Measurements from ENCODE around the gene RAB12.

RAB12 gene

GRCh38 chr18:8661754-8662559, 52.7 kb downstream of the RAB12 start:
- peak; percentile 58 for DNase-seq
- H3K27me3 ChIP-seq (ENCODE audit: insufficient read depth, low read depth, severe bottlenecking): no peaks in the 10 kb centered on the region
- no peak overlapping the region for H3K4me3 ChIP-seq (ENCODE audit: low read depth, low read length)

GRCh38 chr18:8662560-8663255, 53.5 kb downstream of the RAB12 start:
- Histone ChIP-seq H3K27me3 (ENCODE audit: insufficient read depth, low read depth, severe bottlenecking) (no peaks in the 10 kb centered on the region), H3K4me3 (ENCODE audit: low read depth, low read length) (no peak overlapping the region), H3K9me3 (ENCODE audit: severe bottlenecking) (no peaks in the 10 kb centered on the region), H3K27ac (no peak overlapping the region), H3K36me3 (no peaks in the 10 kb centered on the region)
- no peak for TF ChIP-seq CTCF (IDR thresholded peaks at IDR 0.05; ENCODE audit: low read depth, low read length)
- peak; percentile 39 for DNase-seq

More at GRCh38 chr18:8661754-8662559, 52.7 kb downstream of the RAB12 start:
- no peak for TF ChIP-seq CTCF (IDR thresholded peaks at IDR 0.05; ENCODE audit: low read depth, low read length)
- H3K27ac ChIP-seq: no peak overlapping the region
- H3K9me3 ChIP-seq (ENCODE audit: severe bottlenecking): no peaks in the 10 kb centered on the region
- H3K36me3 ChIP-seq: no peaks in the 10 kb centered on the region

GRCh38 chr18:8667846-8668245, 58.6 kb downstream of the RAB12 start:
- no peak for TF ChIP-seq CTCF (IDR thresholded peaks at IDR 0.05; ENCODE audit: low read depth, low read length)

GRCh38 chr18:8668381-8668780, 59.1 kb downstream of the RAB12 start:
- H3K9me3 ChIP-seq (ENCODE audit: severe bottlenecking): no peaks in the 10 kb centered on the region
- no peaks in the 10 kb centered on the region for H3K36me3 ChIP-seq
- TF ChIP-seq CTCF (IDR thresholded peaks at IDR 0.05; ENCODE audit: low read depth, low read length): no peak
- no peaks in the 10 kb centered on the region for H3K27me3 ChIP-seq (ENCODE audit: insufficient read depth, low read depth, severe bottlenecking)
- H3K27ac ChIP-seq: no peak overlapping the region
- H3K4me3 ChIP-seq (ENCODE audit: low read depth, low read length): no peak overlapping the region
- no peak for DNase-seq

More at GRCh38 chr18:8667846-8668245, 58.6 kb downstream of the RAB12 start:
- Histone ChIP-seq H3K9me3 (ENCODE audit: severe bottlenecking) (no peaks in the 10 kb centered on the region), H3K36me3 (no peaks in the 10 kb centered on the region), H3K27me3 (ENCODE audit: insufficient read depth, low read depth, severe bottlenecking) (no peaks in the 10 kb centered on the region), H3K4me3 (ENCODE audit: low read depth, low read length) (no peak overlapping the region), H3K27ac (no peak overlapping the region)
- DNase-seq: no peak

- no peaks in the 10 kb centered on the region for H3K9me3 ChIP-seq (ENCODE audit: severe bottlenecking)
- no peaks in the 10 kb centered on the region for H3K36me3 ChIP-seq
- H3K27me3 ChIP-seq (ENCODE audit: insufficient read depth, low read depth, severe bottlenecking): no peaks in the 10 kb centered on the region
- no peak for DNase-seq
- no peak for TF ChIP-seq CTCF (IDR thresholded peaks at IDR 0.05; ENCODE audit: low read depth, low read length)
- H3K27ac ChIP-seq: no peak overlapping the region
- no peak overlapping the region for H3K4me3 ChIP-seq (ENCODE audit: low read depth, low read length)
These were observed 60.3 kb downstream of the RAB12 start for GRCh38 chr18:8669571-8669970.
